ENCODE measurements around the gene CA9. TPM values are rescaled to one million over a fixed set of nuclear protein-coding genes. Genes with fewer than 3 reads are reported as not detected.

Gene CA9
- total RNA-seq, 1 donor from 2014 or later, result 3.2 TPM

DNA sequence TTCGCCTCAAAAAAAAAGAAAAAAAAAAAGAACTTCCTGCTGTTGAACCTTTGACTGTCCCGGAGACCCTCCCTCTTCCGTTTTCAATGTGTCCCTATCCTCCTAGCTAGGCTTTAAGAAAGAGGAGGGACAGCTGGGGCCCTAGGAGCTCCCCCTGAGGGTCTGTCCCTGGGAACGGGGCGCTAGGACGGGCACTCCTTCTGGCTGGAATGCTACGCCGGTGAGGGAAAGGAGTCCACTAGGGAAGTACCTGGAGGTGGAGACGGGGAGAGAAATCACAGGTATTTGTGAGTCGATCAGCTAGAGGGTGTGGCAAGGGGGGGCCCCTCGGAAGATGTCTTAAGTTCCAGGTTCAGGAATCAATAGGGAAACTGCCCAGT lies 27.6 kb upstream of the CA9 start:
- H3K4me3 ChIP-seq (ENCODE audit: low read depth, low read length), result peak overlapping the region; percentile 73
- FAIRE-seq (no peak), DNase-seq (ENCODE audit: low read depth) (peak; percentile 71)
- H3K36me3 ChIP-seq (ENCODE audit: control insufficient read depth, insufficient read depth, low read length), result no peaks in the 10 kb centered on the region
- TF ChIP-seq, protein P1, sequence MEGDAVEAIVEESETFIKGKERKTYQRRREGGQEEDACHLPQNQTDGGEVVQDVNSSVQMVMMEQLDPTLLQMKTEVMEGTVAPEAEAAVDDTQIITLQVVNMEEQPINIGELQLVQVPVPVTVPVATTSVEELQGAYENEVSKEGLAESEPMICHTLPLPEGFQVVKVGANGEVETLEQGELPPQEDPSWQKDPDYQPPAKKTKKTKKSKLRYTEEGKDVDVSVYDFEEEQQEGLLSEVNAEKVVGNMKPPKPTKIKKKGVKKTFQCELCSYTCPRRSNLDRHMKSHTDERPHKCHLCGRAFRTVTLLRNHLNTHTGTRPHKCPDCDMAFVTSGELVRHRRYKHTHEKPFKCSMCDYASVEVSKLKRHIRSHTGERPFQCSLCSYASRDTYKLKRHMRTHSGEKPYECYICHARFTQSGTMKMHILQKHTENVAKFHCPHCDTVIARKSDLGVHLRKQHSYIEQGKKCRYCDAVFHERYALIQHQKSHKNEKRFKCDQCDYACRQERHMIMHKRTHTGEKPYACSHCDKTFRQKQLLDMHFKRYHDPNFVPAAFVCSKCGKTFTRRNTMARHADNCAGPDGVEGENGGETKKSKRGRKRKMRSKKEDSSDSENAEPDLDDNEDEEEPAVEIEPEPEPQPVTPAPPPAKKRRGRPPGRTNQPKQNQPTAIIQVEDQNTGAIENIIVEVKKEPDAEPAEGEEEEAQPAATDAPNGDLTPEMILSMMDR (IDR thresholded peaks at IDR 0.05; ENCODE audit: insufficient read depth, low read length, severe bottlenecking), result peak; percentile 54
- H3K27me3 ChIP-seq (ENCODE audit: control insufficient read depth, insufficient read depth, low read length), result no peaks in the 10 kb centered on the region

DNA sequence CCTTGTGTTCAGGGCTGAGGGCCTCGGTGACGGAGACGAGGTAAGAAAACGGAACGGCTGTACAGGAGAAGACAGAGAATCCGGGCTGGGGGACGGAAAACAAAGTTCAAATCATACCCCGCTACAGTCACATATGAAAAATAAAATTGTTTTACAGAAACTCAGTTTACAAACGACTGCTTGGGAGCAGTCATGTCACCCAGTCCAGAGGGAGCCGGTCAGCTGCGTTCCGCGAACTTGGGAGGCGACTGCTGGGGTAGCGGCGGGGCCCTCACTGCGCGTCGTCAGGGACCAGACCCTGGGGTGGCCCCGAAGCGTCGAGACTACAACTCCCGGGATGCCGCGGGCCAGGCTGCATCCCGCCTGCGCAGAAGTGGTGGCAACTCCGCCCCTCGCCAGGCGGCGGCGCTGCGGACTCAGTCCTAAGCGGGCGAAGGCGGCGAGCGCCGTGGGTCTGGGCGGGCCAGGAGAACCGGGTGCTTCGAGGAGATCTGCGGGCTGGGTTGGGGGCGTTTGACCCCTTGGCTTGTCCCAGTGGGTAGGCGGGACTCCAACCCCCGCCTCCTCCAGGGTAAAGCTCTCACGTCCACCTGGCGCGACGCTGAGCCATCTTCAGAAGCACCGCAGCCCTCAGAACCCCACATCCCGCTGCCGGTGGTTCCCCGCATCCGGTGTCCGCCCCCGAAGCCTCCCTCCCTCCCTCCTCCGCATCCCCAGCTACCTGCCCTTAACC lies 27.0 kb upstream of the CA9 start:
- FAIRE-seq (no peak), DNase-seq (ENCODE audit: low read depth) (peak; percentile 79)
- Histone ChIP-seq H3K27me3 (ENCODE audit: control insufficient read depth, insufficient read depth, low read length) (no peaks in the 10 kb centered on the region), H3K36me3 (ENCODE audit: control insufficient read depth, insufficient read depth, low read length) (no peaks in the 10 kb centered on the region), H3K4me3 (ENCODE audit: low read depth, low read length) (peak overlapping the region; percentile 73)
- TF ChIP-seq, protein P1 (IDR thresholded peaks at IDR 0.05; ENCODE audit: insufficient read depth, low read length, severe bottlenecking), result peak; percentile 98

DNA sequence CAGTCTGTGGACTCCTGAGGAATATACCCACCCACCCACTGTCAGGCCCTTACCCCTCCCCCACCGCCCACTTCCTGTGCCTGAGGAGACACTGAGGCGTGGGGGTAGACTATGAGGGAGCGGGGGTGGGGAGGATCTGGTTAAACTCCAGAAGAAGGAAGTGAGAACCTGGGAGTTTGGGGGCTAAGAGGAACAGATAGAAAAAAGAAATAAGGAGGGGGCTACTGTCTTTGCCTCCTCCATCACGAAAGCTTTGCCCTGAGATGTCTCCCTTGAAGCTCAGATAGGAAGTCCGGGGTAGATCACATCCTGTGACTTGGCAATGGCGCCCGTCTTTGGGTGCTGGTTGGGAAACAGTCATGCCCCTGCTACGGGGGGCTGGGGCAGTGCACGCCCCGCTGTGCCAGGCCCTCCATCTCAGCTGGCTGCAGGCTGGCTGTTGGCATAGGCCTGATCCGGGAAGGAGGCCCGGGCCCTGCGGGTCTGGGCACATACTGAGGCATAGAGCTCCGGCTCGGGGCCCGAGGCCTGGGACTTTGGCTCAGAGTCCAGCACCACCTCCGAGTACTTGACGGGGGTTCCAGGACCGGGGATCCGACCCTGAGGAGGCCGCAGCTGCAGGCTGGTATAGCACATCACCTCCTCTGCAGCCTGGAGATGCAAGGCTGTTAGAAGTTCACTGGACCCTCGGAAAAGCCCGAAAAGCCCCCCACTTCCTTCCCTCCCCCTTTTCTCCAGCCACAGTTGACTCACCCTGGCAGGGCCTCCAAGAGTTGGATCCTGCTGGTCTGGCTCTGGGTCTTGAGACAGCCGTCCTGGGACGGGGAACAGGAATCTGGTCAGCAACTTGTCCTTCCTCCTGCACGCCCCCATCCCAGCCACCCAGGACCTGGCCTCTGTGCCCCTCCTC lies 24.0 kb upstream of the CA9 start:
- FAIRE-seq, result no peak
- TF ChIP-seq, protein P1 (IDR thresholded peaks at IDR 0.05; ENCODE audit: insufficient read depth, low read length, severe bottlenecking), result no peak
- DNase-seq (ENCODE audit: low read depth), result no peak
- H3K36me3 ChIP-seq (ENCODE audit: control insufficient read depth, insufficient read depth, low read length), result no peaks in the 10 kb centered on the region
- no peak overlapping the region for H3K4me3 ChIP-seq (ENCODE audit: low read depth, low read length)
- no peaks in the 10 kb centered on the region for H3K27me3 ChIP-seq (ENCODE audit: control insufficient read depth, insufficient read depth, low read length)

DNA sequence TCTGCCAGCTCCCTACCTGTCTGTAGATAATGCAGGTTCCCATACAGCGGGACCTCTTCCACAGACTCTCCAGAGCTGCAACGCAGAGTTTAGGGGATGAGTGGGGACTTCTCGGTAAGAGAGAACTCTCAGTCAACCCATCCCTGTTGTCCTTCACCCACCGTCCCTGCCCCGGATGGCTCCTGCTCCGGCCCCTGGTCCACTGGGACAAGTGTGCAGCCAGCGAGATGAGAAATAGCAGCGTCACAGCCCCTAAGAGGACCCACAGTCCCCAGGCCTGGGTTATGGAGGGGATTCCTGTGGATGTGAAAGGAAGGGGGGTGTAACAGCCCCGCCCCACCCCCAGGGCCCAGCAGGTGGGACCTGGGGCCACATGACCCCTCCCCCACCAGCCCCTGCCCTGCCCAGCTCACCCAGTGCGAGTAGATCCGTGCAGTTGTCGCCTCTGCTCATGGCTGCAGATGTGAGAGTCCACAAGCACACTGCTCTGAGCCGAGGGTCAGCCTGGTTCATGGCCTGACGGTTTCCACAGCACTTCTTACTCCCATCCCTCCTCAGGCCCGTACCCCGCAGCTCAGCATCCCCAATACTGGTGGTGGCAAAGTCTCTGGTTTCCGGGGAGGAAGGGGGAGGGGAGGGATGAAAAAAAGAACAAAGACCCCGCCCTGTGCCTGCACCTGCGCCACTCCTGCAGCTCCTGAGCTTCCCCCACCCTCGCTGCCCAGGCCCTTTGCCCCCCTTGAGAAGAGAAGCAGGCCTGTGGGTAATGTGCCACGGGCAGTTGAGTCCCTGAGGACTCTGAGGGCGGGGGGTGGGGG lies 23.2 kb upstream of the CA9 start, which contains the start of gene SIT1:
Gene SIT1, minus strand, starts transcription at position 591 of the 818 bp plus-strand sequence. Its CDS starts 78 bp downstream, at position 513.
- H3K4me3 ChIP-seq (ENCODE audit: low read depth, low read length), result no peak within 1 kb of the TSS
- FAIRE-seq, result no peak
- H3K27me3 ChIP-seq (ENCODE audit: control insufficient read depth, insufficient read depth, low read length), result no peaks in the 10 kb centered on the region
- no peaks in the 10 kb centered on the region for H3K36me3 ChIP-seq (ENCODE audit: control insufficient read depth, insufficient read depth, low read length)
- TF ChIP-seq, protein P1 (IDR thresholded peaks at IDR 0.05; ENCODE audit: insufficient read depth, low read length, severe bottlenecking), result no peak
- DNase-seq (ENCODE audit: low read depth), result no peak

DNA sequence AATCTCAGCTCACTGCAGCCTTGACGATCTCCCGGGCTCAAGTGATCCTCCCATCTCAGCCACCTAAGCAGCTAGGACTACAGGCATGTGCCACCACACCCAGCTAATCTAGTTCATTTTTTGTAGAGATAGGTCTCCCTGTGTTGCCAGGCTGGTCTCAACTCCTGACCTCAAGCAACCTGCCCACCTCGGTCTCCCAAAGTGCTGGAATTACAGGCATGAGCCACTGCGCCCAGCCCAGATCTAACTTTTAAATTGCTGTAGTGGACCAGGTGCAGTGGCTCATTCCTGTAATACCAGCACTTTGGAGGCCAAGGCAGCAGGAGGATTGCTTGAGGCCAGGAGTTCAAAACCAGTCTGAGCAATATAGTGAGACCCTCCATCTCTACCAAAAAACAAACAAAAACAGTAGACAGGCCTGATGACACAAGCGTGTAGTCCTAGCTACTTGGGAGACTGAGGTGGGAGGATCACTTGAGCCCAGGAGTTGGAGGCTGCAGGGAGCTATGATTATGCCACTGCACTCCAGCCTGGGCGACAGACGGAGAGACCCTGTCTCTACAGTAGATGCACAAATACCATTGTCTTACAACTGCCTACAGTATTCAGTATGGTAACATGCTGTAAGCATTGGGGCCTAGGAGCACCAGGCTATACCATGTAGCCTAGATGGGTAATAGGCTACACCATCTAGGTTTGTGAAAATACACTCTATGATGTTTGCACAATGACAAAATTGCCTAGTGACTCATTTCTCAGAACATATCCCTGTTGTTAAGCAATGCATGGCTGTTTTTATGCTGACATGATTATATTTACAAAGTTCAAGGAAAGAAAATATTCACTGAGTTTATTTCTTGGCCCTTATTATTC lies 21.5 kb upstream of the CA9 start:
- FAIRE-seq (no peak), DNase-seq (ENCODE audit: low read depth) (peak; percentile 93)
- no peaks in the 10 kb centered on the region for H3K27me3 ChIP-seq (ENCODE audit: control insufficient read depth, insufficient read depth, low read length)
- TF ChIP-seq, protein P1 (IDR thresholded peaks at IDR 0.05; ENCODE audit: insufficient read depth, low read length, severe bottlenecking), result no peak
- H3K4me3 ChIP-seq (ENCODE audit: low read depth, low read length), result no peak overlapping the region
- H3K36me3 ChIP-seq (ENCODE audit: control insufficient read depth, insufficient read depth, low read length), result no peaks in the 10 kb centered on the region

Data from bronchial epithelial cell (primary cell).